T-helper 1 cell treated with Interleukin-12 subunit alpha and Interleukin-12 subunit beta and Interleukin-4 antibody, amounts not matched to agents 30 ng/mL and 1 ng/mL, for 36 hours (primary cell): ENCODE data around the gene KCNRG. TPM values are rescaled to one million over a fixed set of nuclear protein-coding genes. Genes with fewer than 3 reads are reported as not detected.

Experiments used
- intact Hi-C: fragments of 100-400 bp; cut with micrococcal nuclease; formaldehyde crosslinking; loops from one replicate; pipeline ENCODE4 v1.15.1; 2024
- total RNA-seq: library from RNA; stranded (reverse); gene quantifications from 2 replicates; pipeline ENCODE4 v1.2.3, GENCODE V29; 2022

Gene KCNRG, protein sequence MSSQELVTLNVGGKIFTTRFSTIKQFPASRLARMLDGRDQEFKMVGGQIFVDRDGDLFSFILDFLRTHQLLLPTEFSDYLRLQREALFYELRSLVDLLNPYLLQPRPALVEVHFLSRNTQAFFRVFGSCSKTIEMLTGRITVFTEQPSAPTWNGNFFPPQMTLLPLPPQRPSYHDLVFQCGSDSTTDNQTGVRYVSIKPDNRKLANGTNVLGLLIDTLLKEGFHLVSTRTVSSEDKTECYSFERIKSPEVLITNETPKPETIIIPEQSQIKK
- 0.59 TPM in 1 of 2 replicates, not detected in the other for total RNA-seq

DNA sequence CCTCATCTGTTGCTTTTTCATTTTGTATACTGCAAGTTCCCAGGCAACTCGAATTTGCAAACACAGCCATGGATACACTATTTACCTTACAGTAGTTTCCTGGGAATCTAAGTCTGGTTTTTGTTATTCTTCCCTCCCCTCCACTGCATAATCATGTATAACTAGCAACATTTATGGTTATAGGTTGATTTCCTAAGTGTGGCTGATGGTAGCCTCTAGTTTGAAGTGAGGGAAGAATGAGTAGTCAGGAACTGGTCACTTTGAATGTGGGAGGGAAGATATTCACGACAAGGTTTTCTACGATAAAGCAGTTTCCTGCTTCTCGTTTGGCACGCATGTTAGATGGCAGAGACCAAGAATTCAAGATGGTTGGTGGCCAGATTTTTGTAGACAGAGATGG lies at the start of gene KCNRG:
KCNRG (plus strand) TSS at position 187 of the 400 bp plus-strand sequence; CDS start at position 237, 50 bp downstream.
- intact Hi-C loops: no loop called here

- intact Hi-C loops: no loop called here
Measured at GRCh38 chr13:49967456-49967855, 47.8 kb upstream of the KCNRG start.

DNA sequence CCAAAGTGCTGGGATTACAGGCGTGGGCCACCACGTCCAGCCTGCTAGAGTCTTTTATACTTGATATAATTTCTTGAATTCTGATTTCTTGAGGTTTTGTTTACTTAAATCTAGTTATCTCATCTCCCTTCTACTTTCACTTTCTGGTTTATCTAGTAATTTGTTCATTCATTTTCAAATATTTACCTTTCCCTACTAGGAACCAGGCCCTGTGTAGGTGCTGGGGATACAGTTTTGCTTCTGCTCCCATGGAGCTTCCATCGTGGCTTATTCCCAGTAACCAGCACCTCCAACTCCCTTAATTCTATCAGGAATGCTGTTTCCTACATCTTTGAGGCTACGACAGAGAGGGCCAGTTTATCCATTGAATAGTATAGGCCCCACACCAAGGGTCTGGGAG lies 42.5 kb upstream of the KCNRG start:
- intact Hi-C loops: loop anchor here (10.0 kb wide), 1 partner anchor 642 kb away; no protein-coding TSS in a partner anchor

- intact Hi-C loops: loop anchor here (1.0 to 10.0 kb wide), 9 partner anchors 40 to 1149 kb away; partner anchors contain the start of gene SPRYD7
Measured at GRCh38 chr13:49975826-49976225, 39.4 kb upstream of the KCNRG start.

DNA sequence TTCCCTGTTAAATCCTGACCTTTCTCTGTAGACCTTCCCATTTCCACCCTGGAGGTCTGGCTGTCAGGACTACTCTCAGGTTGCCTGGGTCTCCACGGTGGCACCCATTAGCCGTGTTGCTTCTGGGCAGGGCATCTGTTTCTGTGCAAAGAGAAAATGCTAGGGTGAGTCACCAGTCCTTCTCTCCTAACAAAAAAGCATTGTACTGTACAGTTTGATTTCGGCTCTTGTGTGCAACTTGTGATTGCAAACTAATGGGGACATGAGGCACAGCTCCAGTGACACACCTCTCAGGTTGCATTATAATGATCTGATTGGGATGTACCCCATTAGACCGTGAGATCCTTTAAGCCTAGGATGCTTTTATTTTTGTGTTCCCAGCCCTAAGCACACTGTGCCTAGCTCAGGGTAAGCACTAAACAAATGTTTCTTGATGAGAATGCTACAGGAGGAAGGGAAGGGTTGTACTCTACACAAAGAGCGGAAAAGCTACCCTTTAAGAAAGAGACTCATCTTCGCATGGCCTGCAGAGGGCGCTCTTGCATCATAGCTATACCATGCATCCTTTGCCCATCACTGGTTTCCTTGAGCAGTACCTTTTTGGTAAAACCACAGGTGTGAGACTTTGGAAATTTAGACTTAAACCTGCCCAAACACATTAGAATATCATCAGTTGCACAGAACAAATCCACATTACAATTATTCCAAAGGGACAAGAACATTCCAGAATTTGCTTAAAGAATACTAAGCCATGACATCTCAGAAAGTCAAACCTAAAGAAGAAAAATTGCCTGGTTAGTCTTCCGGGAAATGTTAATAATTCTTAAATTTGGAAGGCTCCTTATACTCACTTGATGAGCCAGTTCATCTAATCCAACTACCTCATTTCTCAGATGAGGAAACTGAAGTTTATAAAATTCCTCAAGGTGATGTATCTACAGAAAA lies 38.7 kb upstream of the KCNRG start:
- intact Hi-C loops: loop anchor here (1.0 to 10.0 kb wide), 9 partner anchors 40 to 1148 kb away; partner anchors contain the start of gene SPRYD7

DNA sequence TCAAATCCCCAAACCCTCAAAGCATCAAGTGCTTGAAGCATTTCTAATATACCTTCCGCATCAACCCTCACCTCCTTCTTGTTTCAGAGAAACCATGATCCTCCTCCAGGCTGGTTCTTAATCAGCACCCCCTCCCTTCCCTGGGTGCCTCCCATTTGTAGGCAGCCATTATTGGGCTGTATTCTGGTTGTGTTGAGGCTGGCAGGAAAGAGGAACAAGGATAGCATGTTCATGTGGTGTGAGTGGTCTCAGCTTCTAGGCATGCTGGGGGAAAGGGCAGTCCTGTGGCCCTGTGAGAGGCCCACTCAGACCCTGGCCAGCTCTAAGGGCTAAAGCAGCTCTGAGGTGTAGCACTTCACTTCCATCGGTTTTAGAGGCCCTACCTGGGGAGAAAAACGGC lies 37.3 kb upstream of the KCNRG start:
- intact Hi-C loops: loop anchor here (2.0 to 10.0 kb wide), 3 partner anchors 145 to 1147 kb away; no protein-coding TSS in a partner anchor

- intact Hi-C loops: no loop called here
Measured at GRCh38 chr13:49980266-49980665, 35.0 kb upstream of the KCNRG start.

DNA sequence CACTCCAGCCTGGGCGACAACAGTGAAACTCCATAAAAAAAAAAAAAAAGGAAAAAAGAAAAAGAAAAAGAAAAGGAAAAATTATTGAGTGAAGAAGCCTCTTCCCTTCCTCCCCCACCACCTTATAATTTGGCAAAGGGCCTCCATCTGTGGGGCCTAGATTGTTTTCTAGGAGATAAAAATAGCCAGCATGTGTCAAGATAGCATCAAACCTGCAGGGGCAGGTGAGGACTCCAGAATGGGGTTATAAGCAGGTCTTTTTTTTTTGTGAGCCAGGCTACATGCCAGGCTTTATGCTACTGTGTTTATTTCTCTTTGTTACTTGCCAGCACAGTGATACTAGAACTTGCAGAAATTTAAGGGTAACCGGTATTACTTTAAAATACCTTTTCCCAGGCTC lies 30.1 kb upstream of the KCNRG start:
- intact Hi-C loops: no loop called here

DNA sequence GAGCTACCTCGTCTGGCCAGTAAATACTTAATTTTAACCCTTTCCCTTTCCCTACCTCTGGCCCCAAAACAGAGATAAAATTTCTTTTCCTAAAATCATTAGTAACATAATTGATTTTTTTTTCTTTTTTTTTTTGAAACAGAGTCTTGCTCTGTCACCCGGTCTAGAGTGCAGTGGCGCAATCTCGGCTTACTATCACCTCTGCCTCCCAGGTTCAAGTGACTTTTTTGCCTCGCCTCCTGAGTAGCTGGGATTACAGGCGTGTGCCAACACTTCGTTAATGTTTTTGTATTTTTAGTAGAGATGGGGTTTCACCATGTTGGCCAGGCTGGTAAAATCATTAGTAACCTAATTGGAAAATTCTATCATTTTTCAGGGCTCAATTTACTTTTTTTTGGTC lies 28.8 kb upstream of the KCNRG start:
- intact Hi-C loops: no loop called here

DNA sequence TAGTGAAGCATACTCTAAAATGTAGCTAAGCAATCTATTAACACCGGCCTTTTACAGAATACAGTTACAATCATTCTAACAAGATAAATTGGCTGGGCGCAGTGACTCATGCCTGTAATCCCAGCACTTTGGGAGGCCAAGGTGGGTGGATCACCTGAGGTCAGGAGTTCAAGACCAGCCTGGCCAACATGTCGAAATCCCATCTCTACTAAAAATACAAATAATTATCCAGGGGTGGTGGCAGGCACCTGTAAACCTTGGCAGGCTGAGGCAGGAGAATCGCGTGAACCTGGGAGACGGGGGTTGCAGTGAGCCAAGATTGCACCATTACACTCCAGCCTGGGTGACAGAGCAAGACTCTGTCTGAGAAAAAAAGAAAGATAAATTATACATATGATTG lies 24.6 kb upstream of the KCNRG start:
- intact Hi-C loops: loop anchor here (10.0 kb wide), 2 partner anchors 724 to 1686 kb away; partner anchors contain the start of gene RB1

DNA sequence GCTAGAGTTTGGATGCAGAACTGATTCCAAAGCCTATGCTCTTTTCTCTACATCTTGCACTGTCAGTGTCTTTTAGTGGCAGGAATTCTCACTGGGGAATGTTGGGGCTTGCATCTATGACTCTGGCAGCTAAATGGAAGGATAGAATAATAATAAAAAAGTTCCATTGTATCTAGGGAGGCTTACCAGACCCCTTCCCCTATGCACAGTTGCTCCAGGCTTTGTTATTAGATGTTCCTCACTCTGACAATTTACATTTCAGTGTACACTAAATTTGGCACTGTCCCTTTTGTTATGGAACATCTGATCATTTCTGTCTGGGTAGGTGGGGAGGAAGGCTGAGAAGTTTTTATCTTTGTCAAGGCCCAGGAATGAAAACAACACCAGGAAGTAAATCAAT lies 22.1 kb upstream of the KCNRG start:
- intact Hi-C loops: loop anchor here (10.0 kb wide), 2 partner anchors 722 to 1688 kb away; partner anchors contain the start of gene RB1

- intact Hi-C loops: loop anchor here (10.0 kb wide), 2 partner anchors 721 to 1689 kb away; partner anchors contain the start of gene RB1
Measured at GRCh38 chr13:49993666-49994065, 21.6 kb upstream of the KCNRG start.

DNA sequence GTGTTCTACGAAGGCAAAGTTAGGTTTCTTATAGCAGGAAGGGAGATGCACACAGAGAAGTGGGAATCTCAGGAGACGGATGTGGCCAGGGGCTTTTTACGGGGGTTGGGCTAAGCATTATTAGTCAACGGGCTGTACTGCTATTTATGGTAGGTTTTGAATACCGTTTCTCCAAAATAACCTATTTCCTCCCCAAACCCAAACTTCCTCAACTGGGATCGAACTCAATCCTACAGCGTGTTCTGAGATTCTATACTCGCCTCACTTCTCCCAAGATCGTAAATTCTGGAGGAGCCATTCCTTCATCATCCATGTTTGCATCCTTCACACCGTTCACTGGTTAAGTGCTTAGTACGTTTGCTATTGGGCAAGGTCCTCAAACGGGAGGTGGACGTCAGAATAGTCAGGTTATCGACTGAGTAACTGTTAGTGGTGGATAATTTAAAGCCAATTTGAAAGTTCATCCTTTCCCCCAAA lies 19.6 kb upstream of the KCNRG start:
- intact Hi-C loops: loop anchor here (1.0 to 10.0 kb wide), 10 partner anchors 37 to 1691 kb away; partner anchors contain the start of genes CAB39L, INTS6, KPNA3 and RB1

DNA sequence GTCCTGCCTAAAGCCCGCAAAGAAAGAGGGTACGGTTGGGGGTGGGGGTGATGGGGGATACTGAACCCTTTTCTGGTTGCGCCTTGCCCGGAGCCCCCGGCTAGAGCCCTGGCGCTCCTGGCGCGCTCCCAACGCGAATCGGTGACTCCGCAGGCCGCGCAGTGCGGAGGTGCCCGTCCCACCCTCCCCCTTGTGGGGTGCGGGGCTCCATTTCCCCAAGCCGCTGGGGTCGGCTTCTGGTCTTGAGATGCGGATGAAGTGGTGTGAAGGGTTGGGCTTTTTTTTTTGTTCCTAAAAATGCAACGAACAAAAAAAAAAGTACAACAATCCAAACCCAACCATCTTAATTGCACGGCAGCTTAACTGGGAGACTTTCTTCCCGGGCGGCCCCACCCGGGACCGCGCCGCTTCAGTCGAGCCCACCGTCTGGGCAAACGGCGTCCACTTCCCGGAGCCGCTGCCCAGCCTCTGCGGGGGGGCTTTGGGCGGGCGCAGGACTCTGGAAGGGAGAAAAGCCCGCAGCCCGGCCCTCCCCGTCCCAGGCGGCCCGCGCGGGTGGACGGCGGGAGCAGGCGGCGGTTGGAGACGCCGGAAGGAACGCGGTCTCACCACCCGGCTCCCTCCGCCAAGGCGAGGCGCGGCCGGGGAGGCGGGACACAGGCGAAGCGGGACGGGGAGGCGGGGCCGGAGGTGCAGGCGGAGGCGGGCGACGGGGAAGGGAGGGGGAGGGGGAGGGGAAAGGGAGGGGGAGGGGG lies 18.9 kb upstream of the KCNRG start:
- intact Hi-C loops: loop anchor here (1.0 to 10.0 kb wide), 10 partner anchors 36 to 1692 kb away; partner anchors contain the start of genes CAB39L, INTS6, KPNA3 and RB1

- intact Hi-C loops: loop anchor here (1.0 to 10.0 kb wide), 21 partner anchors 35 to 1692 kb away; partner anchors contain the start of genes CAB39L, INTS6, KPNA3 and RB1
Measured at GRCh38 chr13:49996951-49997895, 18.0 kb upstream of the KCNRG start, which contains the start of gene TRIM13. TRIM13 (plus strand) TSS chr13:49997042; CDS start chr13:50011941, 14,899 bp downstream.

GRCh38 chr13:49997955-49998354 lies 17.3 kb upstream of the KCNRG start:
- intact Hi-C loops: loop anchor here (1.0 to 10.0 kb wide), 20 partner anchors 34 to 1693 kb away; partner anchors contain the start of genes CAB39L, INTS6, KPNA3 and RB1

DNA sequence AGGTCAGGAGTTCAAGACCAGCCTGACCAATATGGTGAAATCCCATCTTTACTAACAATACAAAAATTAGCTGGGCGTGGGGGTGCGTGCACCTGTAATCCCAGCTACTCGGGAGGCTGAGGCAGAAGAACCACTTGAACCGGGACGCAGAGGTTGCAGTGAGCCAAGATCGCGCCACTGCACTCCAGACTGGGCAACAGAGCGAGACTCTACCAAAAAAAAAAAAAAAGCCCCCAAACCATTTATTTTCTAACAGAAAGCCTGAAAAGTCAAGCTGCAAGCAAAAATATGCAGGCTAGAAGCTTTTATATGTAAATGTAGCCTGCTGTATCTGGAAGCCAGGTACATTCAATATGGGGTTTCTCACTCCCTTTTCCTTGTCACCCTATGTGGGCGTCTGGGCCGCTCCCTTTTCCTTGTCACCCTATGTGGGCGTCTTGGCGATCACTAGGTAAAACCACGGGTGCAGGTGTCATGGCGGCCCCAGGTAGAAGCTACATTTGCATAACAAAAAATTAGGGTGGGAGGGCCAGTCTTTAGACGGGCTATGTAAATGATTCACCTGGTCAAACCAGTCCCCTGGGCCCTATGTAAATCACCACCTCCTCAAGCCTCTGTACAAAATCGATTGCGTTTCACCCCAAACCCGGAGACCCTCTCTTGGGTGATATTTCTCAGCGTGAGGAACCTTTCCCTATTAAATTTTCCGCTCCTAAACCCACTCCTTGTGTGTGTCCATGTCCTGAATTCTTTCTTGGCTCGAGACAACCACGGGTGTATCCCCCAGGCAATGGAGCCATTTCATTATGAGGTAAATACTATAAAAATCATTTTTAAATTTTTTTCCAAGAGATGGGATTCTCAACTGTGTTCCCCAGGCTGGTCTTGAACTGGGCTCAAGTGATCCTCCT lies 16.3 kb upstream of the KCNRG start:
- intact Hi-C loops: loop anchor here (5.0 to 10.0 kb wide), 7 partner anchors 33 to 1694 kb away; partner anchors contain the start of genes CAB39L, RB1 and SETDB2

GRCh38 chr13:50001287-50001686 lies 14.0 kb upstream of the KCNRG start:
- intact Hi-C loops: no loop called here
